HCT116 (cell line): ENCODE results near the gene PA2G4. TPM values are rescaled to one million over a fixed set of nuclear protein-coding genes. Genes with fewer than 3 reads are reported as not detected.

Experiments
- ATAC-seq: fragments of 200-7000 bp; cut with Tn5 transposase; 2 replicates; pipeline ENCODE4 v1.9.1; 2020; ENCODE audit warnings: mild to moderate bottlenecking, moderate library complexity
- BruUV-seq: library from RNA; stranded (reverse); fragments of 400-500 nt; replicated peaks from 2 replicates; lab custom pipeline; 2021; lab: Mats Ljungman, UMichigan
- CTCF ChIA-PET: fragments of 300-600 bp; sonication (Branson Sonifier 250); formaldehyde crosslinking; loops from one replicate; lab custom pipeline; 2021; ENCODE audit warnings: antibody characterized with exemption; lab: Charles Lee
- POLR2A ChIA-PET: fragments of 300-600, 350-600 bp; sonication (Branson Sonifier 250); formaldehyde crosslinking; loops from one replicate; lab custom pipeline; 2021; ENCODE audit warnings: antibody characterized with exemption; lab: Charles Lee
- RAD21 ChIA-PET, 2 experiments: fragments of 300-600 bp; sonication (Branson Sonifier 250); formaldehyde crosslinking; loops; one replicate each; lab custom pipeline; 2023; ENCODE audit warnings: low total read pairs in 2 of 2; ENCODE audit not compliant: uncharacterized antibody in 2 of 2, unreplicated experiment in 2 of 2, low non-redundant PET in 1 of 2; lab: Charles Lee
- DNase-seq: peaks from one replicate; pipeline ENCODE4 v3.0.0-alpha.2; 2010; ENCODE audit warnings: low read depth, low spot score
- H2AFZ ChIP-seq: fragments of 200-600 bp; shearing (Covaris generic), sonication (generic); 2 replicates; pipeline ENCODE4 v1.6.1; 2017; ENCODE audit warnings: low read depth, mixed run types, mixed read lengths, antibody characterized with exemption, low read length; ENCODE audit not compliant: poor library complexity, severe bottlenecking
- H3K27ac ChIP-seq: 2 replicates; pipeline ENCODE4 v1.5.1; 2012; ENCODE audit warnings: low read depth, low read length
- H3K27me3 ChIP-seq: fragments of 200-600 bp; sonication (generic); 2 replicates; pipeline ENCODE4 v1.6.1; 2016; ENCODE audit warnings: mixed run types, low read length, mixed read lengths; ENCODE audit not compliant: insufficient read depth
- H3K36me3 ChIP-seq, 2 experiments: fragments of 200-500 bp in 1 of 2; fragments of 200-600 bp in 1 of 2; sonication (Bioruptor generic) in 1 of 2; sonication (generic) in 1 of 2; 2 replicates each; pipeline versions ENCODE4 v1.5.1 to v1.6.1; 2014 to 2016; ENCODE audit warnings: low read length in 2 of 2, inconsistent platforms in 1 of 2, mixed read lengths in 1 of 2, mixed run types in 1 of 2; ENCODE audit not compliant: insufficient read depth in 2 of 2, control insufficient read depth in 1 of 2
- H3K4me1 ChIP-seq, 2 experiments: fragments of 200-600 bp in 1 of 2; sonication (generic) in 1 of 2; 2 replicates each; pipeline versions ENCODE4 v1.5.1 to v1.6.1; 2012 to 2017; ENCODE audit warnings: low read length in 2 of 2, inconsistent platforms in 1 of 2, mild to moderate bottlenecking in 1 of 2, mixed read lengths in 1 of 2, mixed run types in 1 of 2, moderate library complexity in 1 of 2; ENCODE audit not compliant: insufficient read depth in 2 of 2, control insufficient read depth in 1 of 2
- H3K4me2 ChIP-seq: fragments of 200-600 bp; sonication (generic); 2 replicates; pipeline ENCODE4 v1.6.1; 2017; ENCODE audit warnings: mixed run types, low read length, mixed read lengths
- H3K4me3 ChIP-seq, 2 experiments: fragments of 200-600 bp in 1 of 2; sonication (generic) in 1 of 2; replicated peaks in 1 of 2; 2 replicates each; pipeline ENCODE4 v1.5.1; 2011 to 2016; ENCODE audit warnings: low read length in 2 of 2, control low read depth in 1 of 2, low read depth in 1 of 2, mild to moderate bottlenecking in 1 of 2, mixed read lengths in 1 of 2, mixed run types in 1 of 2
- H3K79me2 ChIP-seq: fragments of 200-600 bp; sonication (generic); 2 replicates; pipeline ENCODE4 v1.6.1; 2017; ENCODE audit warnings: mild to moderate bottlenecking, mixed run types, low read length, moderate library complexity, mixed read lengths; ENCODE audit not compliant: insufficient read depth
- H3K9ac ChIP-seq: fragments of 200-600 bp; sonication (generic); 2 replicates; pipeline ENCODE4 v1.6.1; 2016; ENCODE audit warnings: low read length, mixed read lengths
- H3K9me2 ChIP-seq: fragments of 200-600 bp; sonication (generic), shearing (Covaris generic); 2 replicates; pipeline ENCODE4 v1.6.1; 2017; ENCODE audit warnings: mixed run types, mild to moderate bottlenecking, moderate library complexity; ENCODE audit not compliant: insufficient read depth
- H3K9me3 ChIP-seq, 2 experiments: fragments of 200-500 bp in 1 of 2; fragments of 200-600 bp in 1 of 2; sonication (Bioruptor generic) in 1 of 2; sonication (generic) in 1 of 2; 2 replicates each; pipeline ENCODE4 v1.6.1; 2014 to 2017; ENCODE audit warnings: low read length in 2 of 2, mixed read lengths in 2 of 2, inconsistent platforms in 1 of 2, low read depth in 1 of 2, mild to moderate bottlenecking in 1 of 2, mixed run types in 1 of 2, moderate library complexity in 1 of 2; ENCODE audit not compliant: control insufficient read depth in 1 of 2, insufficient read depth in 1 of 2
- H4K20me1 ChIP-seq: fragments of 200-600 bp; sonication (generic), shearing (Covaris generic); 2 replicates; pipeline ENCODE4 v1.6.1; 2017; ENCODE audit warnings: mixed run types, mild to moderate bottlenecking, moderate library complexity; ENCODE audit not compliant: insufficient read depth
- CEBPB ChIP-seq: IDR thresholded peaks from 2 replicates; pipeline ENCODE4 v1.6.1; 2012; ENCODE audit warnings: low read depth
- CTCF ChIP-seq, 3 experiments: fragments of 200-600 bp in 1 of 3; sonication (generic) in 1 of 3; IDR thresholded peaks in 2 of 3; conservative IDR thresholded peaks in 1 of 3; 2 replicates each; pipeline ENCODE4 v1.5.1; 2012 to 2017; ENCODE audit warnings: low read depth in 2 of 3, low read length in 2 of 3, antibody characterized with exemption in 1 of 3, borderline replicate concordance in 1 of 3, control low read depth in 1 of 3, mild to moderate bottlenecking in 1 of 3, mixed read lengths in 1 of 3, mixed run types in 1 of 3, moderate library complexity in 1 of 3; ENCODE audit not compliant: insufficient read depth in 1 of 3
- POLR2A ChIP-seq: IDR thresholded peaks from 2 replicates; pipeline ENCODE4 v1.7.0; 2011; ENCODE audit warnings: borderline replicate concordance; ENCODE audit not compliant: insufficient read depth, insufficient read length; ENCODE audit errors: extremely low read depth
- POLR2AphosphoS5 ChIP-seq: IDR thresholded peaks from 2 replicates; pipeline ENCODE4 v1.6.1; 2011; ENCODE audit warnings: mild to moderate bottlenecking, low read depth, low read length, moderate library complexity
- SIN3A ChIP-seq: IDR thresholded peaks from 2 replicates; pipeline ENCODE4 v1.6.1; 2012; ENCODE audit warnings: low read depth
- SRF ChIP-seq: IDR thresholded peaks from 2 replicates; pipeline ENCODE4 v1.6.1; 2012; ENCODE audit warnings: low read depth
- TCF7L2 ChIP-seq: IDR thresholded peaks from 2 replicates; pipeline ENCODE4 v1.7.0; 2011; ENCODE audit warnings: borderline replicate concordance, inconsistent platforms; ENCODE audit not compliant: insufficient read depth, insufficient read length; ENCODE audit errors: extremely low read depth
- YY1 ChIP-seq: IDR thresholded peaks from 2 replicates; pipeline ENCODE4 v1.6.1; 2011; ENCODE audit warnings: low read length, low read depth, moderate library complexity, mild to moderate bottlenecking; ENCODE audit not compliant: insufficient replicate concordance; ENCODE audit errors: extremely low read depth
- ZFX ChIP-seq: fragments of 450-650 bp; IDR thresholded peaks from 2 replicates; pipeline ENCODE4 v1.6.1; 2017
- ZNF274 ChIP-seq: fragments of 200-500 bp; sonication (Bioruptor generic); IDR thresholded peaks from 2 replicates; pipeline ENCODE4 v1.6.1; 2014; ENCODE audit warnings: mild to moderate bottlenecking, low read depth, low read length, inconsistent platforms
- intact Hi-C: fragments of 100-400 bp; cut with micrococcal nuclease; formaldehyde crosslinking; loops from 2 replicates; pipeline ENCODE4 v1.10.0; 2022
- total RNA-seq: library from RNA; stranded (reverse); gene quantifications from one replicate; pipeline ENCODE4 v1.2.1, GENCODE V29; 2021; ENCODE audit not compliant: unreplicated experiment
- TF ChIP-seq, protein P1 (sequence below): IDR thresholded peaks from 2 replicates; pipeline ENCODE4 v1.6.1; 2012

PA2G4 gene
- total RNA-seq, 1 experiment from 2014 or later, result 302 TPM

- Histone ChIP-seq H3K9me2 (no peaks in the 10 kb centered on the region), H3K4me3 (peak within 1 kb of the TSS; percentile 78 to 96), H3K4me1 (peaks cover 14 to 27% of the 10 kb centered on the region in 2 experiments), H3K27ac (peak within 1 kb of the TSS; percentile 94), H3K36me3 (peaks cover 32 to 40% of the 10 kb centered on the region in 2 experiments; a peak in 3 of 4 replicates)
- intact Hi-C loops, result loop anchor here (2.0 kb wide), 1 partner anchor 39 kb away; the partner anchor contains the start of gene ZC3H10
- peak; percentile 97 for DNase-seq
- TF ChIP-seq POLR2A (peak; percentile 98), YY1 (peak; percentile 94), POLR2AphosphoS5 (peak; percentile 100), SRF (no peak)
- TF ChIP-seq, all 23 proteins: peak for 3
- H3K9ac ChIP-seq, result peak within 1 kb of the TSS; percentile 99
- peak within 1 kb of the TSS; percentile 96 for H3K4me2 ChIP-seq
- no peaks in the 10 kb centered on the region for H3K9me3 ChIP-seq
- POLR2A ChIA-PET, result interaction anchor here (1.2 to 1.8 kb wide), 3 partner anchors 30 to 416 kb away, joined by 3 to 7 read pairs (median 5); partner anchors contain the start of genes ESYT1 and ZC3H10
- BruUV-seq, result no TSS peak
- H3K79me2 ChIP-seq, result peaks cover 43% of the 10 kb centered on the region
- CTCF ChIA-PET, result interaction anchor here (0.6 to 1.4 kb wide), 4 partner anchors 31 to 162 kb away, joined by 3 to 5 read pairs (median 4); partner anchors contain the start of genes ESYT1, SMARCC2 and ZC3H10
- H4K20me1 ChIP-seq, result no peaks in the 10 kb centered on the region
- ATAC-seq, result peak; percentile 81
- H2AFZ ChIP-seq, result no peak within 1 kb of the TSS
- RAD21 ChIA-PET, result interaction anchor here (0.6 kb wide), 2 partner anchors 32 to 64 kb away, joined by 3 to 6 read pairs; partner anchors contain the start of gene RNF41 (in 1 of the 2)
- no peaks in the 10 kb centered on the region for H3K27me3 ChIP-seq
Measured at GRCh38 chr12:56158029-56158925, 53.9 kb downstream of the PA2G4 start, which contains the start of gene MYL6. MYL6 (plus strand) TSS chr12:56158359; CDS start chr12:56158402, 43 bp downstream.

- H3K79me2 ChIP-seq, result peaks cover 43% of the 10 kb centered on the region
- TF ChIP-seq CTCF (IDR thresholded peaks at IDR 0.05 in 2 of 3, conservative IDR thresholded peaks at IDR 0.05 in 1 of 3; ENCODE audit: borderline replicate concordance in 1 of 3, insufficient read depth in 1 of 3, low read depth in 2 of 3, low read length in 2 of 3) (no peak), ZFX (no peak), ZNF274 (no peak), SIN3A (no peak), TCF7L2 (no peak), SRF (no peak), CEBPB (no peak)
- TF ChIP-seq, protein P1, sequence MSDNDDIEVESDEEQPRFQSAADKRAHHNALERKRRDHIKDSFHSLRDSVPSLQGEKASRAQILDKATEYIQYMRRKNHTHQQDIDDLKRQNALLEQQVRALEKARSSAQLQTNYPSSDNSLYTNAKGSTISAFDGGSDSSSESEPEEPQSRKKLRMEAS, result no peak
- no peaks in the 10 kb centered on the region for H4K20me1 ChIP-seq
- DNase-seq (no peak), ATAC-seq (peak; percentile 55)
- peak overlapping the region; percentile 99 for H3K9ac ChIP-seq
- H3K9me3 ChIP-seq, result no peaks in the 10 kb centered on the region
- no peaks in the 10 kb centered on the region for H3K27me3 ChIP-seq
- H3K4me2 ChIP-seq, result peak overlapping the region; percentile 96
- ChIA-PET RAD21 (no interaction called here), POLR2A (interaction anchor here (1.3 to 1.8 kb wide), 2 partner anchors 31 to 41 kb away, joined by 5 to 7 read pairs; partner anchors contain the start of genes ESYT1 and ZC3H10), CTCF (interaction anchor here (1.1 to 1.4 kb wide), 2 partner anchors 31 to 41 kb away, joined by 4 to 5 read pairs; partner anchors contain the start of genes SMARCC2 and ZC3H10)
- H2AFZ ChIP-seq, result no peak overlapping the region
- peaks cover 35 to 48% of the 10 kb centered on the region in 2 experiments; a peak in 3 of 4 replicates for H3K36me3 ChIP-seq
- H3K4me3 ChIP-seq, result peak overlapping the region; percentile 78 to 96
- BruUV-seq, result TSS peak; percentile 67
- peaks cover 12 to 24% of the 10 kb centered on the region in 2 experiments for H3K4me1 ChIP-seq
- intact Hi-C loops, result loop anchor here (2.0 kb wide), 1 partner anchor 40 kb away; the partner anchor contains the start of gene ZC3H10
- H3K27ac ChIP-seq, result peak overlapping the region; percentile 85
- H3K9me2 ChIP-seq, result no peaks in the 10 kb centered on the region
Measured at GRCh38 chr12:56158926-56159461, 54.6 kb downstream of the PA2G4 start.
